GM18498 (cell line): Measurements from ENCODE around the gene LRRC38.

Experiments
- ATAC-seq: cut with Tn5 transposase; IDR thresholded peaks from one replicate; pipeline ENCODE4 v1.9.1; 2021; ENCODE audit warnings: mild to moderate bottlenecking, moderate library complexity; ENCODE audit not compliant: unreplicated experiment

LRRC38 gene

DNA sequence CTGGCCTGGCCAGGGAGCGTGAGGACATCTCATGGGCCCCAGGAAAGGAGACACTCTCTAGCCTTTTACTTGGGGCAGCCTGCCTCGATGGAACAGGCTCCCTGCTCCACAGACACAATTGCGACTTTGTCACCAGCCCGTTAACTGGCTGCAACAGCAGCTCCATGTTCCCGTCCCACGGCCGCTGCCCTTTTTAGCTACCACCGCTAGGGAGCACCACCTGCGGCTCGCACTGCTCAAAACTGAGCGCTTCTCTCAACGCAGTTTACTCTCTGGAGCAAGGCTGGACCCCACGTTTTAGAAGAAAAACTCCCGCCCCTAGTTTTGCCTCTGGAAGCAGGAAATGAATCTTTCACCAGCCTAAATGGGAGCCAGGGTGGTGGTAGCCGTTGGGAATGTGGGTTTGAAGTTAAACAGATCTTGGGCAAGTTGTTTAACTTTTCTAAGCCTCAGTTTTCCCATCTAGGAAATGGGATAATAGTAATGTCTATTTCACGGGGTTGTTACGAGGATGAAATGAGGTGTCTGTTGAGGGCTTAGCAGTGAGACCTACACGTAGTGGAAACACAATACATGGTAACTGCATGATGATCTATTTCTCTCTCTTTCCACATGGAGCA lies 3.5 kb upstream of the LRRC38 start:
- ATAC-seq, result no peak

DNA sequence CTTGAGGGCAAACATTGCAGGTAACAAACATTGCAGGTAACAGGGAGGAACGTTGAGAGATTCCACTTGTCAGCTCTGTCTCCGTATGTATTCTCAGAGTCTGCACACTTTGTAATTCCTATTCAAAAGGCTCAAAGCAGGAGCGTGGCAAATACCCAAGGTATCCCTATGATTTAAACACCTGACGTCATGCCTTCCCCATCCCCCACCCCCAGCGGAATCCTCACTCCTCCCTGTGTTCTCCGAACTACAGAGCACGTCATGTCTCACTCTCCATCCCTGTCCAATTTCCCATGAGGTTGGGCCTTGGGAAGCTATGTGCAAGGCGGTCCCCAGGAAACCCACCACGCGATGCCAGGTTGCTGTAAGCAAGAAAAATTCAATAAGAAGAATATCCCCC lies 2.8 kb upstream of the LRRC38 start:
- no peak for ATAC-seq

DNA sequence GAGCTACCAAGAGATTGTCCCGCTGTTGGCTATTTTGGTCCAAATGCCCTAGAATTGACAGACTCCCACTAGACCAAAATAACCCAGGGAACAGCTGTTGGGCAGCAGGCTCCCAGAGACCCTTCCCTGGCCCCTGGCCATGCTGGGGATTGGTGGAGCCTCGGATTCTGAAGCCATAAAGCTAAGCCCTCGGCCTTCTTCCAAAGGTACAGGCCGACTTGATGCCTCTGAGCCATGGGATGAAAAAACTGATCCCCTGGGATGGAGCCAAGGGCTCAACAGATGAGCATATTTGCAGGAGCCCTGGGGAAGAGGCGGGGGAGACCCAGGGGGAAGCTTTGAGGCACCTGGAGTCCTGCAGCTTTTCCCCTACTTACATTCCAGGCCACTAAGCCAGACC lies 1.0 kb upstream of the LRRC38 start:
- no peak for ATAC-seq

- ATAC-seq, result no peak
Measured at GRCh38 chr1:13513063-13513894, 524 bp downstream of the LRRC38 start.

DNA sequence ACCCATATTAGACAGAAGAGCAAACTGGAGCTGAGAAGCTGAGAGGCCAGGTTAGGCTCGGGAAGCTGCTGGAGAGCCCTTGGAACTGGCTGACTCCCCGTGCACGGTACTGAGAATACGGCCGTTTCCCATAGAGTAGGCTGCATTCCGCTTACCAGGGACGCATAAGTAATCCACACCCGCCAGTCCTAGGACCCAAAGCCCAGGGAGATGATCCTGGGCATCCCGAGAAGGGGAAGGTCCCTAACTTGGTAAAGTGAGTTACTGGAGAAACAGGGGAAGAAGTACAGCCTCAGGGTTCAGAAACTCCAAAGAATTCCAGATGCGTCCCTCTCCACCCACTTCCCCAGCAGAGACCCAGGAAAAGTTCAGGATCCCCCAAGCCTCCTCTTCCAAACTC lies 1.3 kb downstream of the LRRC38 start:
- no peak for ATAC-seq

DNA sequence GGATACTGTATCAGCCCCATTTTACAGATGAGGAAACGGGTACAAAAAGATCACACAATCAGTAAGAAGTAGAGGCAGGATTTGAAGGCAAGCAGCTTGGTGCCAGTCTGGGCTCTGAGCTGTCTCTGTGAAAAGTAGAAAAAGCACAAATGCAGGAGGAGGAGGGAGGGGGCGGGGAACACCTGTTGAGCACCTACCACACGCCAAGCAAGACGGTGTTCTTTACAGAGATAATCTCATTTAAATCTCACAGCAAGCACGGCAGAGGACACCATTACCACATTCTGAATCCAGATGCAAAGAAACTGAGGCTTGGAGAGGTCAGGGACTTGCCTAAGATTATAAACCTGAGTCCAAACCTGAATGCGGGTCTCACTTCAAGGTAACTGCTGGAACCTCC lies 3.3 kb downstream of the LRRC38 start:
- no peak for ATAC-seq

- ATAC-seq, result no peak
Measured at GRCh38 chr1:13507075-13507474, 6.7 kb downstream of the LRRC38 start.

DNA sequence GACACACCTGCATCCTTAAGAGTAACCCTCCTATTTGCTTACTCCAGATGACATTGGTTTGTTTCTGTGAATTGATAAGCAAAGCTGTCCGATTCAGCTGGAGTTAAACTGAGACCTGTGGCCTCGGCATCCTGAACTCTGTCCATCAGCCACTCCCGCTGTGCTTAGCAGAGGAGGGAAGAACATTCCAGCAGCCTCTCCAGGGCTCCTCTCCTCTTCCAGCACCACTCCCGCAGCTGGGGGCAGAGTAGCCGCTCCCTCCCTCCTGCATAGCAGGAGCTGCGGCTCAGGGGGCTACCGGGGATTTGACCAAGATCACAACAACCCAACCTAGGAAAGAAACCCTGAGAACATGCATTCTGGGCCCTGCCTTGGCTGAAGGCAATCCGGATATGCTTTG lies 8.8 kb downstream of the LRRC38 start:
- no peak for ATAC-seq

- no peak for ATAC-seq
Measured at GRCh38 chr1:13500806-13501205, 13.0 kb downstream of the LRRC38 start.

- ATAC-seq, result no peak
Measured at GRCh38 chr1:13499422-13499821, 14.4 kb downstream of the LRRC38 start.

GRCh38 chr1:13498553-13498952 lies 15.2 kb downstream of the LRRC38 start:
- no peak for ATAC-seq

- ATAC-seq, result no peak
Measured at GRCh38 chr1:13495186-13495585, 18.6 kb downstream of the LRRC38 start.

- no peak for ATAC-seq
Measured at GRCh38 chr1:13494712-13495111, 19.1 kb downstream of the LRRC38 start.

- ATAC-seq, result peak; percentile 56
Measured at GRCh38 chr1:13494025-13494424, 19.8 kb downstream of the LRRC38 start.

- no peak for ATAC-seq
Measured at GRCh38 chr1:13492711-13493110, 21.1 kb downstream of the LRRC38 start.

GRCh38 chr1:13487957-13488356 lies 25.8 kb downstream of the LRRC38 start:
- ATAC-seq, result no peak

GRCh38 chr1:13487143-13487868 lies 26.5 kb downstream of the LRRC38 start:
- ATAC-seq, result no peak

- no peak for ATAC-seq
Measured at GRCh38 chr1:13483946-13484345, 29.9 kb downstream of the LRRC38 start.

GRCh38 chr1:13482600-13482999 lies 31.2 kb downstream of the LRRC38 start:
- ATAC-seq, result no peak

DNA sequence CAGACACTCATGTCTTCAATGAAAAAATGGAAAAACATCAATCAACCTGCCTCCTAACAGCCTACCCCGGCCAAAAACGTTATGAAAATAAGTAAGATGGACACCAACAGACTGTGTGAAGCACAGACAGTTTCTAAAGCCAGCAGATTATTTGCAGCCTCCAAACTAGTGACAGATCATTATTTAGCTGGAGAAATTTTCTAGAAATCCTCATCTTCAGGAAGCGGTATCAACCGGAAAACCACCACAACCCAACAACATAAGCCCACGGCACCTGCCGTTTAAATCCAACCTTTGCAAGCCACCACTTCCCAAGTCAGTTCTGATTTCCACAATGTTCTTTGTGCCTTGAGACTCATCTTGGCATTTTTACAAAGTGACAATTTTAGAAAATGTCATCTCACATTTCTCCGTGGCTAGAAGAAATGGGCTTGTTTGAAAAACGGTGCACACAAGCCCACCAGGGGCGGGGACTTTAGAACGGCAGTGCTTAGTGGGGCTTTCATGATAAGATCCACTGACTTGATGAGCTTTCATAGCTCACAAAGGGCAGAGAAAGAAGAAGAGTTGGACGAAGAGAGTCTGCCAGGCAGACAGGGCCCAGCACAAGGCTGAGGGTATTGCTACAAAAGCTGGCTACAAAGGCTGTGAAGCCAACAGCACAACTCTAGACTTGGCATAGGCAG lies 34.5 kb downstream of the LRRC38 start:
- no peak for ATAC-seq

GRCh38 chr1:13478692-13479091 lies 35.1 kb downstream of the LRRC38 start:
- ATAC-seq, result no peak
